ENCODE data around the gene PCNX2.

The PCNX2 gene

GRCh38 chr1:232968965-232969364 is 326.6 kb downstream of the PCNX2 start:
- TF ChIP-seq, protein P1, sequence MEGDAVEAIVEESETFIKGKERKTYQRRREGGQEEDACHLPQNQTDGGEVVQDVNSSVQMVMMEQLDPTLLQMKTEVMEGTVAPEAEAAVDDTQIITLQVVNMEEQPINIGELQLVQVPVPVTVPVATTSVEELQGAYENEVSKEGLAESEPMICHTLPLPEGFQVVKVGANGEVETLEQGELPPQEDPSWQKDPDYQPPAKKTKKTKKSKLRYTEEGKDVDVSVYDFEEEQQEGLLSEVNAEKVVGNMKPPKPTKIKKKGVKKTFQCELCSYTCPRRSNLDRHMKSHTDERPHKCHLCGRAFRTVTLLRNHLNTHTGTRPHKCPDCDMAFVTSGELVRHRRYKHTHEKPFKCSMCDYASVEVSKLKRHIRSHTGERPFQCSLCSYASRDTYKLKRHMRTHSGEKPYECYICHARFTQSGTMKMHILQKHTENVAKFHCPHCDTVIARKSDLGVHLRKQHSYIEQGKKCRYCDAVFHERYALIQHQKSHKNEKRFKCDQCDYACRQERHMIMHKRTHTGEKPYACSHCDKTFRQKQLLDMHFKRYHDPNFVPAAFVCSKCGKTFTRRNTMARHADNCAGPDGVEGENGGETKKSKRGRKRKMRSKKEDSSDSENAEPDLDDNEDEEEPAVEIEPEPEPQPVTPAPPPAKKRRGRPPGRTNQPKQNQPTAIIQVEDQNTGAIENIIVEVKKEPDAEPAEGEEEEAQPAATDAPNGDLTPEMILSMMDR (IDR thresholded peaks at IDR 0.05), result no peak
- intact Hi-C loops (cut with DNase I; ENCODE audit: low total_unique reads), result no loop called here
- Histone ChIP-seq H3K4me3 (no peak overlapping the region), H3K27me3 (no peaks in the 10 kb centered on the region), H3K27ac (no peak overlapping the region), H3K4me1 (peaks cover 0 to 3% (median 0%) of the 10 kb centered on the region in 4 donors), H3K9me3 (peaks cover 0 to 2% (median 0%) of the 10 kb centered on the region in 3 donors), H3K36me3 (peaks cover 48 to 74% (median 48%) of the 10 kb centered on the region in 3 donors)
- no peak for DNase-seq

- Histone ChIP-seq H3K4me3 (no peak overlapping the region), H3K27me3 (no peaks in the 10 kb centered on the region), H3K4me1 (peaks cover 0 to 3% (median 0%) of the 10 kb centered on the region in 4 donors), H3K9me3 (no peaks in the 10 kb centered on the region), H3K27ac (no peak overlapping the region), H3K36me3 (peaks cover 42 to 68% (median 42%) of the 10 kb centered on the region in 3 donors)
- no peak for DNase-seq
- TF ChIP-seq, protein P1 (IDR thresholded peaks at IDR 0.05), result no peak
- intact Hi-C loops (cut with DNase I; ENCODE audit: low total_unique reads), result no loop called here
Measured at GRCh38 chr1:232968391-232968790, 327.1 kb downstream of the PCNX2 start.

DNA sequence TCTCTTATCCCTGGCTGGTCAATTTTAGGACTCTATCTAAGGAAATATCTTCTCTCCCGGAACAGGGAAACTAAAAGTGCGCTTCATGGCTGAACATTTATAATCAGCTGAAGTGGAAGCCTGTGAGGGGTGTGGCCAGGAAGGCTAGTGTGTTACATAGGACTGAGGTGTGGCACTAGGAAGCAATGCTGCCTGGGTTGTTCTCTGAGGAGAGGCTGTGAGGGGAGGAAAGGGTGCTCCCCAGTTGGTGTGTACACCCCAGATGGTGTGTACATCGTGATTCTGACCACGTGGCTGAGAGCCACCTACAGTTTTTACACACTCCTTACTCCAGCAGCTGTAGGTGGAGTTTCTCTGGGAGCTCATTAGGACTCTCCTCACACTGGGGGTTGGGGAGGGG is 328.9 kb downstream of the PCNX2 start:
- no peak for DNase-seq
- intact Hi-C loops (cut with DNase I; ENCODE audit: low total_unique reads), result no loop called here
- Histone ChIP-seq H3K36me3 (peaks cover 25 to 51% (median 25%) of the 10 kb centered on the region in 3 donors), H3K4me1 (peaks cover 0 to 3% (median 0%) of the 10 kb centered on the region in 4 donors), H3K9me3 (no peaks in the 10 kb centered on the region), H3K4me3 (no peak overlapping the region), H3K27me3 (no peaks in the 10 kb centered on the region), H3K27ac (no peak overlapping the region)
- TF ChIP-seq, protein P1 (IDR thresholded peaks at IDR 0.05), result no peak

DNA sequence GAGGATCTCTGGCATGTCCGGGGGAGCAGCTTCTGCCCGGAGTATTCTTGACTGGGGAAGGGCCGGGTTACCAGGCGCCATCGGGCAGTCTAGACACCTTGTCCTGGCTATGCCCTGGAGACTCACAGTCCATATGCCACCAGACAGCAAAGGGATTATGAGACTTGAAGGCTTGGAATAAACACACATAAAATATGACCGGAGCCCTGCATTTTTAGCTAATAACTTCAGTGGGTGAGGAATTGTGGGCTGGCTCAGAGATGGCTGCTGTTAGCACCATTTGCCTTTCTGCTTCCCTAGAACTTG is 329.7 kb downstream of the PCNX2 start:
- intact Hi-C loops (cut with DNase I; ENCODE audit: low total_unique reads), result no loop called here
- Histone ChIP-seq H3K4me1 (peaks cover 0 to 3% (median 0%) of the 10 kb centered on the region in 4 donors), H3K4me3 (no peak overlapping the region), H3K36me3 (peaks cover 17 to 43% (median 19%) of the 10 kb centered on the region in 3 donors), H3K27me3 (no peaks in the 10 kb centered on the region), H3K27ac (no peak overlapping the region), H3K9me3 (no peaks in the 10 kb centered on the region)
- TF ChIP-seq, protein P1 (IDR thresholded peaks at IDR 0.05), result no peak
- DNase-seq, result no peak

DNA sequence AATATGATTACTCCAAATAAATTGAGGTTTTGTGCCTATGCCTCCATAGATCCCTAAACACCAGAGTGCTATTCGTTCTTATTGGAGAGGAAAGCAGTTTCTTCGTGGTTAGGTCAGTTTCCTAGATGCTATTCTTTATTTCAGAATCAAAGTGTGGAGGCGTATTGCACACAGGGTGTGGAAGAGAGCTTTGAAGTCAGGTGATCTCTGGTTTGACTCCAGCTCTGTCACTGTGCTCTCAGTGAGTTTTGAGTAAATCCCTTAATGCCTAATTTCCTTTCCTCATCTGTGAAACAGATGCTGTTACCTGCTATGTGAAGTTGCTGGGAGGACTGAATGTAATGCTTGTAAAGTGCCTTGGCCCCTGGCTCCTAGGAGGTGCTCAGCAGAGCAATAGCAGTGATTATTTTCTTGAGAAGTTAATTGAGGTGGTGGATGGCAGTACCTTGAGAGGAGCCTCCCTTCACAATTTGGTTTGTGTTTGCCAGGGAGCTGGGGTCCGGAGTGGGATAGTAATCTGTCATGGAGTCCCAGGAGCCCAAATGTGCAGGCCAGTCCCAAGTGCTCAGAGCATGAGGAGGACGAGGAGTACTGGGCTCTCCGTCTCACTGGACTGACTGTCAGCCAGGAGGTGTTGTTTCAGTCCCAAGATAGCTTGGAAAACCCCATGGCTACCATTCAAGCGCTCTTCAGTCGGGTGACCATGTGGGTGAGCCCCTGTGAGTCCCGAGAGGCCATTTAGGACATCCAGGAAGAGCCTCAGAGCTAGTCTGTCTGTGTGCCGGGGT is 330.2 kb downstream of the PCNX2 start:
- H3K4me3 ChIP-seq, result no peak overlapping the region
- DNase-seq, result no peak
- intact Hi-C loops (cut with DNase I; ENCODE audit: low total_unique reads), result no loop called here
- no peaks in the 10 kb centered on the region for H3K9me3 ChIP-seq
- H3K4me1 ChIP-seq, result peaks cover 0 to 3% (median 0%) of the 10 kb centered on the region in 4 donors
- H3K27me3 ChIP-seq, result no peaks in the 10 kb centered on the region
- H3K36me3 ChIP-seq, result peaks cover 11 to 37% (median 14%) of the 10 kb centered on the region in 3 donors
- TF ChIP-seq, protein P1 (IDR thresholded peaks at IDR 0.05), result no peak
- no peak overlapping the region for H3K27ac ChIP-seq

Data from tibial artery (tissue), 4 donors.